A549 (cell line): ENCODE results near the gene POPDC3.

Experiments
- CBX8 ChIP-seq: fragments of 200-600 bp; sonication (generic); IDR thresholded peaks from 2 replicates; pipeline ENCODE4 v1.6.1; 2016
- CTCF ChIP-seq: fragments of >200 bp; sonication (Bioruptor Twin); formaldehyde crosslinking; IDR thresholded peaks from 3 replicates; pipeline ENCODE4 v1.5.1; 2016
- ESRRA ChIP-seq: fragments of 150-350 bp; IDR thresholded peaks from 2 replicates; pipeline ENCODE4 v1.6.1; 2014; ENCODE audit warnings: mild to moderate bottlenecking, low read length, borderline replicate concordance
- MAZ ChIP-seq: fragments of 150-350 bp; IDR thresholded peaks from 2 replicates; pipeline ENCODE4 v1.6.1; 2014; ENCODE audit warnings: antibody characterized with exemption, low read depth, low read length, borderline replicate concordance
- MYC ChIP-seq: IDR thresholded peaks from 2 replicates; pipeline ENCODE4 v1.6.1; 2012; ENCODE audit warnings: mild to moderate bottlenecking, inconsistent platforms, low read length, improper control_type of control experiment, borderline replicate concordance
- PBX3 ChIP-seq: IDR thresholded peaks from 2 replicates; pipeline ENCODE4 v1.6.1; 2012
- POLR2A ChIP-seq: IDR thresholded peaks from 2 replicates; pipeline ENCODE4 v1.6.1; 2012; ENCODE audit warnings: mild to moderate bottlenecking, low read length
- SMC3 ChIP-seq: fragments of >200 bp; sonication (Bioruptor Twin); formaldehyde crosslinking; IDR thresholded peaks from 3 replicates; pipeline ENCODE4 v1.6.1; 2018; ENCODE audit warnings: inconsistent platforms

GRCh38 chr6:105194591-105194990, 14.8 kb upstream of the POPDC3 start:
- TF ChIP-seq CTCF (no peak), MAZ (no peak), ESRRA (no peak), MYC (no peak), PBX3 (no peak), CBX8 (no peak), SMC3 (no peak), POLR2A (no peak)
